ENCODE results near the gene RYR2.
A peak's percentile ranks its signal among the peaks of the same experiment; 100 is the strongest.

Gene RYR2

GRCh38 chr1:237033804-237034203, 8.2 kb upstream of the RYR2 start:
- Histone ChIP-seq H3K27me3 (peaks cover 7% of the 10 kb centered on the region; the same call in 1 of the 2 replicates), H3K4me1 (no peaks in the 10 kb centered on the region), H3K36me3 (no peaks in the 10 kb centered on the region), H3K4me3 (ENCODE audit: low read depth, low read length) (no peak overlapping the region), H3K9me3 (no peaks in the 10 kb centered on the region)
- no peak for TF ChIP-seq CTCF (IDR thresholded peaks at IDR 0.05; ENCODE audit: low read depth, low read length)
- no peak for DNase-seq

- TF ChIP-seq CTCF (IDR thresholded peaks at IDR 0.05; ENCODE audit: low read depth, low read length): no peak
- H3K4me3 ChIP-seq (ENCODE audit: low read depth, low read length): no peak overlapping the region
- no peaks in the 10 kb centered on the region for H3K4me1 ChIP-seq
- no peaks in the 10 kb centered on the region for H3K9me3 ChIP-seq
- H3K36me3 ChIP-seq: no peaks in the 10 kb centered on the region
- peaks cover 13% of the 10 kb centered on the region for H3K27me3 ChIP-seq
- no peak for DNase-seq
These were observed 6.2 kb upstream of the RYR2 start for GRCh38 chr1:237035759-237036158.

GRCh38 chr1:237038211-237038610, 3.8 kb upstream of the RYR2 start:
- no peaks in the 10 kb centered on the region for H3K9me3 ChIP-seq
- no peak overlapping the region for H3K4me3 ChIP-seq (ENCODE audit: low read depth, low read length)
- peaks cover 35% of the 10 kb centered on the region for H3K27me3 ChIP-seq
- no peak for DNase-seq
- H3K36me3 ChIP-seq: no peaks in the 10 kb centered on the region
- H3K4me1 ChIP-seq: no peaks in the 10 kb centered on the region
- TF ChIP-seq CTCF (IDR thresholded peaks at IDR 0.05; ENCODE audit: low read depth, low read length): no peak

- no peaks in the 10 kb centered on the region for H3K36me3 ChIP-seq
- H3K9me3 ChIP-seq: no peaks in the 10 kb centered on the region
- H3K4me1 ChIP-seq: no peaks in the 10 kb centered on the region
- H3K27me3 ChIP-seq: peaks cover 51% of the 10 kb centered on the region
- TF ChIP-seq CTCF (IDR thresholded peaks at IDR 0.05; ENCODE audit: low read depth, low read length): no peak
- H3K4me3 ChIP-seq (ENCODE audit: low read depth, low read length): no peak overlapping the region
- no peak for DNase-seq
These were observed 1.2 kb upstream of the RYR2 start for GRCh38 chr1:237040823-237041222.

- Histone ChIP-seq H3K9me3 (no peaks in the 10 kb centered on the region), H3K36me3 (no peaks in the 10 kb centered on the region), H3K27me3 (peaks cover 56% of the 10 kb centered on the region), H3K4me3 (ENCODE audit: low read depth, low read length) (no peak overlapping the region), H3K4me1 (no peaks in the 10 kb centered on the region)
- no peak for TF ChIP-seq CTCF (IDR thresholded peaks at IDR 0.05; ENCODE audit: low read depth, low read length)
- no peak for DNase-seq
These were observed 556 bp upstream of the RYR2 start for GRCh38 chr1:237041461-237041794.

- H3K4me3 ChIP-seq (ENCODE audit: low read depth, low read length): peak overlapping the region; percentile 41
- no peak for TF ChIP-seq CTCF (IDR thresholded peaks at IDR 0.05; ENCODE audit: low read depth, low read length)
These were observed 525 bp downstream of the RYR2 start for GRCh38 chr1:237042526-237042891.

More at GRCh38 chr1:237042526-237042891, 525 bp downstream of the RYR2 start:
- no peak for DNase-seq
- Histone ChIP-seq H3K4me1 (no peaks in the 10 kb centered on the region), H3K27me3 (peaks cover 58% of the 10 kb centered on the region), H3K36me3 (no peaks in the 10 kb centered on the region), H3K9me3 (no peaks in the 10 kb centered on the region)

Data from BE2C (cell line).